SK-N-MC (cell line): ENCODE measurements around the gene MPI.

Experiments used
- EZH2 ChIP-seq: fragments of 200-600 bp; sonication (generic); IDR thresholded peaks from one replicate; pipeline ENCODE4 v1.6.1; 2017; ENCODE audit warnings: antibody characterized with exemption
- FOXP2 ChIP-seq: optimal IDR thresholded peaks from 2 replicates; pipeline ENCODE3; 2011; ENCODE audit warnings: mild to moderate bottlenecking, moderate library complexity; ENCODE audit not compliant: insufficient read depth; ENCODE audit errors: extremely low read length, control extremely low read depth
- POLR2AphosphoS5 ChIP-seq: IDR thresholded peaks from 2 replicates; pipeline ENCODE4 v1.6.1; 2012; ENCODE audit warnings: mild to moderate bottlenecking, low read depth, low read length, borderline replicate concordance

DNA sequence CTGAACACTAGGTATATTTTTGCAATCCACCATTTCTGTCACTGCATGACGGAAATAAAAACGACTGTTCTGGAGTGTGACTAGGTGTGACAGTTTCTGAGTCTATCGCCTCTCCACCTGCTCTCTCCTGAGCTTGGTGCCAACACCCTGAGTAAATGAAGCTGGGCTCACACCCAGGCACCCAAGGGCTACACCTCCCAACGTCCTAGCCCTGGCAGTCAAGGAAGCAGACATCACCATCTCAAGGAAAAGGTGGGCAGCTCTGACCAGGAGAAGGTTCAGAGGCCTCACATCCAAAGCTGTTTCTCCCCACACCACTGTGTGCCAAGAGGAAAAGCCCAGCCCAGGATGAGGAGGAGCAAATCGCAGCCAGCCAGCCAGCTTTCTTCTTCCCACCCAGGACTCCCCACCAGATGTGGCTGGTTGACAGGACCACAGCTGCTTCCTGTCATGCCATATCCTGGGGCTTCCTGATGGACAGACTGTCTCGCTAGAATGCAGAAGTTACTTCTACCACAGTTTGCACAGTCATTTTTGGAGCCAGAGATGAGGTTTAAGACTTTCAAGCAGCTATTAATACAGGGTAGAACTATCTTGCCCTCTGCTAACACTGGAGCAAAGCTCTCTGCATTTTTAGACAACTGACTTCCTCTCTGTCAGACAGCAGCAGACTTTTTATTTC lies 20.0 kb upstream of the MPI start:
- TF ChIP-seq EZH2, result no peak
- TF ChIP-seq POLR2AphosphoS5, result no peak
- TF ChIP-seq FOXP2, result no peak
